ENCODE results near the gene POU6F2.

Gene POU6F2

GRCh38 chr7:39073432-39073831 is 95.7 kb downstream of the POU6F2 start:
- DNase-seq: no peak

- no peak for DNase-seq
Observed at GRCh38 chr7:39075210-39075609, 97.5 kb downstream of the POU6F2 start.

GRCh38 chr7:39083781-39084180 is 106.1 kb downstream of the POU6F2 start:
- DNase-seq: no peak

- no peak for DNase-seq
Observed at GRCh38 chr7:39084349-39084748, 106.6 kb downstream of the POU6F2 start.

- DNase-seq: no peak
Observed at GRCh38 chr7:39085189-39085588, 107.5 kb downstream of the POU6F2 start.

GRCh38 chr7:39085590-39086049 is 107.9 kb downstream of the POU6F2 start:
- DNase-seq: no peak

GRCh38 chr7:39086638-39087360 is 109.1 kb downstream of the POU6F2 start:
- no peak for DNase-seq

- no peak for DNase-seq
Observed at GRCh38 chr7:39088730-39089593, 111.3 kb downstream of the POU6F2 start.

GRCh38 chr7:39091145-39091544 is 113.4 kb downstream of the POU6F2 start:
- DNase-seq: no peak

- DNase-seq: no peak
Observed at GRCh38 chr7:39091774-39092173, 114.1 kb downstream of the POU6F2 start.

GRCh38 chr7:39094731-39095130 is 117.0 kb downstream of the POU6F2 start:
- DNase-seq: no peak

- DNase-seq: no peak
Observed at GRCh38 chr7:39095875-39096619, 118.3 kb downstream of the POU6F2 start.

GRCh38 chr7:39098506-39098905 is 120.8 kb downstream of the POU6F2 start:
- no peak for DNase-seq

- no peak for DNase-seq
Observed at GRCh38 chr7:39099146-39099545, 121.4 kb downstream of the POU6F2 start.

- DNase-seq: no peak
Observed at GRCh38 chr7:39100270-39100669, 122.6 kb downstream of the POU6F2 start.

GRCh38 chr7:39102234-39102633 is 124.5 kb downstream of the POU6F2 start:
- DNase-seq: no peak

GRCh38 chr7:39105720-39106119 is 128.0 kb downstream of the POU6F2 start:
- DNase-seq: no peak

- no peak for DNase-seq
Observed at GRCh38 chr7:39125846-39126245, 148.1 kb downstream of the POU6F2 start.

GRCh38 chr7:39127058-39127457 is 149.3 kb downstream of the POU6F2 start:
- DNase-seq: no peak

- DNase-seq: no peak
Observed at GRCh38 chr7:39128287-39128843, 150.7 kb downstream of the POU6F2 start.

GRCh38 chr7:39130274-39130673 is 152.6 kb downstream of the POU6F2 start:
- DNase-seq: no peak

- no peak for DNase-seq
Observed at GRCh38 chr7:39130857-39131526, 153.3 kb downstream of the POU6F2 start.
